ENCODE results near the gene CPSF4L.
A peak's percentile ranks its signal among the peaks of the same experiment; 100 is the strongest.

The CPSF4L gene

DNA sequence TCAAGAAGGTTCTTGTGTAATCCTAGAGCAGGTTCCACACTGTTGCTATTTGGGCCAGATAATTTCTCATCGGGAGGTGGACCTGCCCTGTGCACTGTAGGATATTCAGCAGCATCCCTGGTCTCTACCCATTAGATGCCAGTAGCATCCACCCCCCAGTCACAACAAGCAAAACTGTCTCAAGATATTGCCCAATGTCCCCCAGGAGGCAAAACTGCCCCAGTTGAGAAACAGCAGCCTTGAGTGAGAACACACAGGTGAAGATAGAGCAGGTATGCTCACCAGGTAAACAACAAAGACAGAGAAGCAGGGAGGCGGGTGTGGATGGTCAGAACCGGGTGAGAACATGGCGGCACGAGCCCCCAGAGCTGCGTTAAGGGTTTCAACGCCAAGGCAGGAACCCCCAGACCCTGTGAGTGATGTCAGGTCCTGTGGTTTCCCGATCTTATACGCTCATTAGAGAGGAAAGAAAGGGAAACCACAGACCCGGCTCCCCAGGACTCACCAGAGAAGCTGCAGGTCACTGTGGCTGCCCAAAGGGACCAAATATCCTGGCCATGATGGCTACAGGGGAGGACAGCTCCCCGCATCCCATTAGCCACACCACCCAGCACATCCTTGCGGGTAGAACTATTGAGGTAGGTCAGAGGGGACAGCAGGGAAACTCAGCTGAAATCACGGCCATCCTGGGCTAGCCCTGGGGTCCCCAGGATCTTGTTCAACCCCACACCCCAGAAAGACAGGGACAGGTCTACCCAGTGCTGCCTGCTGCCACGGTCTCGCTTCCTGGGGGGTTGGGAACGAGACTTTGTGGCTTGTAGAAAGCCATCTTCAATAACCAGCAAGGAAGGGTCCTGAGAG is 28.9 kb upstream of the CPSF4L start:
- FAIRE-seq (no peak), DNase-seq (ENCODE audit: insufficient read length, low spot score) (no peak)

GRCh38 chr17:73289549-73290254 is 28.0 kb upstream of the CPSF4L start:
- FAIRE-seq (no peak), DNase-seq (ENCODE audit: insufficient read length, low spot score) (no peak)

DNA sequence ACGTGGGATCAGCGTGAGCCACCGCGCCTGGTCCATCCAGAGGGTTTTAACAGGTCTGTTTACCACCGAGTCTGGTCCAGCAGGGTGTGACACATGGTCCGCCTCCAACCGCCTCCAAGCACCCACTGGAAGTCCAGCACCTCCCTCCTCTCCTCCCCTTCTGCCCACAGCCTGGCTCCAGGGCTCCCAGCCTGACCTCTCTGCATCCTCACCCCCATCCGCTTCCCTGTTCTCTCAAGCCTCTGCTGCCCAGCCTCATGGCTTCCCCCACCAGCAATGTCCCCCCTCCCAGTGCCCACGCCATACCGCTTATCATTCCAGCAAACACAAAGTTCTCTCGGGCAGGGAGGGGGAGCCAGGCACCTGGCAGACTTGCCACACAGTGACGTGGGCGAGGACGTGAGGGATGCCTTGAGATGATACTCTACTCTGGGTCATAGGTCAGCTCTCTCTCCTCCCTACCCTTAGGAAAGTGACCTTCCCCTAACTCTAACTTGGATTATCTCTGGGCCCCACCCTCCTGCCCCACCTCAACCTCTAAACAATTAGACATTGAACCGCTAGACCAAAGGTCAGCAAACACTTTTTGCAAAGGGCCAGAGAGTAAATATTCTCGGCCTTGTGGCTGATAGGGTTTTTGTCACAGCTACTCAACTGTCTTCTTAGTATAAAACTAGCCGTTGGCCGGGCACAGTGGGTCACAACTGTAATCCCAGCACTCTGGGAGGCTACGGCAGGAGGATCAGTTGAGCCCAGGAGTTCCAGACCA is 27.0 kb upstream of the CPSF4L start:
- DNase-seq (ENCODE audit: insufficient read length, low spot score) (no peak), FAIRE-seq (no peak)

DNA sequence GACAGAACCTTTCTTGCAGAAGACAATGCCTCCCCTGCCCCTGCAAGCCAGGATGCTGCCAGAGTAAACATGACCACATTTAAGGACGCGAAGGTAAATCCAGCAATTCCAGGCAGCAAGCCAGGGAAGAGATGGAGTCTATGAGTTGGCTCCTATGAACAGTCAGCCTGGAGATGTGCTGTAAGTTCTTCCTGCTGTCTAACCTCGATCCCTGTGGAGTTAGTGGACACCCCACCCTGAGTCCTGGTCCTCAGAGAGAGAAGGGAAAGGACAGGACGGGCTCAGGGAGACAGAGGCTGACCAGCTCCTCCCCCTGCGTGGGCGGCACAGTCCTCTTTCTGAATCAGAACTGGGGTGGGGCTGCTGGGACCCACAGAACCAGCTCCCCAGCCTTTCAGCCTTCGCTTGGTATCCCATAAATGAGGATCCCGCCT is 25.2 kb upstream of the CPSF4L start:
- DNase-seq (ENCODE audit: insufficient read length, low spot score): no peak
- FAIRE-seq: no peak

DNA sequence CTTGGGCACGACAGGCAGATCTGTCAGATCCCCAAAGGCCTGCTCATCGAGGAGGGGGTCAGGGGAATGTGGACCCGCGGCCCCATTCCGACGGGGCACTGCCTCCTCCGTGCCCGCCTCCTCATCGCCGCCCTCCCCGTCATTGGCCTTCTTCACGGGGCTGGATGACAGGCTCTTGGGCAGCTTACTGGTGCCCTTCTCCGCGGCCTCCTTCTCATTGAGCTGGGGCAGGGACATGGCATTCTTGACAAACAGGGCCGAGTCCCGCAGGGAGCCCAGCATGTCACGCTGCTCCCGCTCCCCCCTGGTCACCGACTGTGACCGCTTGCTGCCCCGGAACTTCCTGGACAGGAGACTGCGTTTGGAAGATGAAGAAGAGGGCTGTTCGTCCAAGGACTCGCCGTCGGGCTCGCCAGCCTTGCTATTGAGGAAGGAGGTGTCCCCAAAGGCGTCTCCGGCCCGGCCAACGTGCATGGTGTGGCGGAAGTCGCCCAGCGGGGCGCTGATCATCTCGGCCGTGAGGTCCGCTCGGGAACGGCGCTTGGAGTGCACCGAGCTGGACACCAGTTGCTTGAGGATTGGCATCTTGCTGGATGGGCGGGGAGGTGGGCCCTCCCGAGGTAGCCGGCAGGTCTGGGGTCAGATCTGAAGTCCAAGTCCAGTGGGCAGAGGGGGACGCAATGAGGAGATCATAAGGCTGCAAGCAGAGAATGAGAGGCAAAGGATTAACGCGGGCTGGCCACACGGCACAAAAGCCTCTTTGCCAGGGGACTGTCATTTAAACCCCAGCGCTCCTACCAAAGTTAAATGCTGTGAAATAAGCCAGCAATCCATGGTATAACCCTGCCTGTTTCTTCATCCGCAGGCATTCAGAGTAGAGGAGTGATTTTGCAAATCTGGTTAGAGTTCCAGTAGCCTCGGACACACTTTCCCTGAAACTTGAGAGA is 24.5 kb upstream of the CPSF4L start:
- DNase-seq (ENCODE audit: insufficient read length, low spot score): no peak

GRCh38 chr17:73285603-73285908 is 23.9 kb upstream of the CPSF4L start:
- DNase-seq (ENCODE audit: insufficient read length, low spot score) (no peak), FAIRE-seq (no peak)

More for the DNA sequence above, 24.5 kb upstream of the CPSF4L start:
- FAIRE-seq: no peak

DNA sequence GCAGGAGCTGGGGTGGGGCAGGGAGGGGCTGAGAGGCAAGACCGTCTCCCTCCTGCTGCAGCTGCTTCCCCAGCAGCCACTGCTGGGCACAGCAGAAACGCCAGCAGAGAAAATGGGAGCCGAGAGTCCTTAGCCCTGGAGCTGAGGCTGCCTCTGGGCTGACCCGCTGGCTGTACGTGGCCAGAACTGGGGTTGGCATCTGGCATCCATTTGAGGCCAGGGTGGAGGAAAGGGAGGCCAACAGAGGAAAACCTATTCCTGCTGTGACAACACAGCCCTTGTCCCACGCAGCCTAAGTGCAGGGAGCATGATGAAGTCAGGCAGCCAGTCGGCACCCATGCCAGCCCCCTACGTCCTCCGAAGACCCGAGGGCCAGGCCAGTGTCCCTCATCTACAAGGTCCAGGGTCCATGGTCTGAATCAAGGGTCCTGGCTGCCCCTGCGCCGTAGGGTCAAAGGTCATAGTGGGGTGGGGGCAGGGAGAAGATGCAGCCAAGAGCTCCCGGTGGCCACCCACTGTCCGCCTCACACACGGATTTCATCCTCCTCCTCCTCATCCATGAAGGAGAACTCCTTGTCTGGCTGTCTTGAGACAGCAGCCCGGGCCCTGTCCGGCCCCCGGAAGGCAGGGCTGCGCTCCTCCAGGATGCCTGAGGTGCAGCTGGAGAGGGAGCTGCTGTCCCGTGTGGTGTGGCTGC is 23.4 kb upstream of the CPSF4L start:
- DNase-seq (ENCODE audit: insufficient read length, low spot score) (no peak), FAIRE-seq (no peak)

DNA sequence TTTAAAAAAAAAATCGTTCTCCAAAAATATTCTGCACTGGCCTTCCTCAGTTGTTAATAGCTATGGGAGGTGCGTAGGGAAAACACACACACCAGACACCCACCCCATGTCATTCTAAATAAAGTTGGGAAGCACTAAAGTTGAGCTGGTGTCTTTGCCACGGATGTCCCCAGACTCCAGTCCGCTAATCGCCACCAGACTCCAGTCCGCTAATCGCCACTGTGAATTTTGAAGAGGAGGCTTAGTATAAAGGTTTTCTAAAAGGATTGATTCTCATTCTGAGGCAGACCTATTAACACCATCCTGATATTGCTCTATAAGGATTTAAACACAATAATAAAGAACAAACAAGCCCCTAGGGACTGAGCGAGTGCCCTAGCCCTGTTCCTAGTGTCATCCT is 22.7 kb upstream of the CPSF4L start:
- FAIRE-seq (no peak), DNase-seq (ENCODE audit: insufficient read length, low spot score) (no peak)

GRCh38 chr17:73283841-73284282 is 22.2 kb upstream of the CPSF4L start:
- FAIRE-seq (no peak), DNase-seq (ENCODE audit: insufficient read length, low spot score) (no peak)

DNA sequence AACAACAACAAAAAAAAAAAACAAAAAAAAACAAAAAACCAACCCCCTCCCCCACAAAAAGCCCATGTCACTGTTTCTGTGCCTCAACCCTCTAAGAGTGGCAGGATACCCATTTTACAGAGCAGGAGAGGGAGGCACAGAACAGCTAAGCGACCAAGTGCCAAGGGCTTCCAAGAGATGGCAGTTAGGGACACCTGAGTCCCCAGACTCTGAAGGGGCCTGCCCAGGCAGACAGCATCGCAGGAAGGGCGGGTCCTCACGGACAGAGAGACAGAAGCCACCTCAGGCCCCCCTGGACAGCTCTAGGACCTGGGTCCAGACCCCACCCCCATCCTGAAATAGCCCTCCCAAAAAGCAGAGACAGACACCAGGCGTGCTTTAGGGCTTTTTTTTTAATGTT is 21.6 kb upstream of the CPSF4L start:
- DNase-seq (ENCODE audit: insufficient read length, low spot score) (no peak), FAIRE-seq (no peak)

DNA sequence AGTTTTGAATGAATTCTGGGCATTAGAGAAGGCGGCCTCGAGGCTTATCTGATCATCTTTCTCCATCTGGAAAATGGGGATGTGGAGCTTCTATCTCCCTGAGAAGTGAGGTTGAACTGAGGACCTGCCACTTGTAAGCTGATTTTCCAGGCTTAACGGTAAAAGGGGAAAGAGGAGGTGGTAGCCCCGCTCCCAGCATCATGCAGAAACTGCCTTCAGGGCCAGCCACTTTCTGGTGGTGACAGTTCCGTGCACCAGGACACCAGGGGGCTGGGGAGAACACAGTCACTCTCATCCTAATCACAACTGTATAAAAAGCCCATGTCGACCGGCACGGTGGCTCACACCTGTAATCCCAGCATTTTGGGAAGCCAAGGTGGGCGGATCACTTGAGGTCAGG is 20.9 kb upstream of the CPSF4L start:
- no peak for FAIRE-seq
- DNase-seq (ENCODE audit: insufficient read length, low spot score): no peak

GRCh38 chr17:73281928-73282327 is 20.2 kb upstream of the CPSF4L start:
- DNase-seq (ENCODE audit: insufficient read length, low spot score) (peak; percentile 70), FAIRE-seq (no peak)

DNA sequence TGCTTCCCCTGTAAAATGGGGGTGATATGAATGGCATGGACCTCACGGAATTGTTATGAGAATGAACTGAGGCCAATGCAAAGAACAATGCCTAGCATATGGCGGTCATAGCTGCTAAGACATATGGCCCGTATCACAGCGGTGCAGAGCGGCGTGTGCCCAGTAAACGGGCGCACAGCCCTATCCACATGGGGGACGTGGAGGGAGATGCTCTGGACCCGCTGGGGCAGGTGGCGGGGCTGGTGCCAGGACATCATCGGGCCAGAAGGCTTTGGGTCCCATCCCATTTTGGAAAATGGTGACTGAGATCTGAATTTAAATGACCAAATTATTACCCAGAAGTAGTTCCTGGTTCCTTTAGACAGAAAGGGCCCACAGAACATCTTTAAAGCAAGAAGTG is 18.5 kb upstream of the CPSF4L start:
- FAIRE-seq (no peak), DNase-seq (ENCODE audit: insufficient read length, low spot score) (no peak)

- DNase-seq (ENCODE audit: insufficient read length, low spot score): no peak
- FAIRE-seq: no peak
Observed at GRCh38 chr17:73279704-73280103, 18.0 kb upstream of the CPSF4L start.

- DNase-seq (ENCODE audit: insufficient read length, low spot score) (no peak), FAIRE-seq (no peak)
Observed at GRCh38 chr17:73278465-73279453, 17.1 kb upstream of the CPSF4L start.

DNA sequence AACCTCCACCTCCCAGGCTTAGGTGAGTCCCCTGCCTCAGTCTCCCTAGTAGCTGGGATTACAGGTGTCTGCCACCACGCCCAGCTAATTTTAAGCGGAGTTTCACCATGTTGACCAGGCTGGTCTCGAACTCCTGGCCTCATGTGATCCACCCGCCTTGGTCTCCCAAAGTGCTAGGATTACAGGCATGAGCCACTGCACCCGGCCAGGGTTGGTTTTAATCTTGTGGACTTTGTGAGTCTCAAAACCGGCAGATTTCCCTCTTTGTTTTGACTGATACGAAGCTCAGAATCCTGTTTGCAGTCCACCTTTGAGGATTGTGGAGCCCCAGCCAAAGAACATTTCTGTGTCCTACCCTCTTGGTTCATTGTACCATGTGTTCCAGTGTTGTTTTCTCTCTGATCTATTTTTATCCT is 16.4 kb upstream of the CPSF4L start:
- FAIRE-seq (no peak), DNase-seq (ENCODE audit: insufficient read length, low spot score) (no peak)

DNA sequence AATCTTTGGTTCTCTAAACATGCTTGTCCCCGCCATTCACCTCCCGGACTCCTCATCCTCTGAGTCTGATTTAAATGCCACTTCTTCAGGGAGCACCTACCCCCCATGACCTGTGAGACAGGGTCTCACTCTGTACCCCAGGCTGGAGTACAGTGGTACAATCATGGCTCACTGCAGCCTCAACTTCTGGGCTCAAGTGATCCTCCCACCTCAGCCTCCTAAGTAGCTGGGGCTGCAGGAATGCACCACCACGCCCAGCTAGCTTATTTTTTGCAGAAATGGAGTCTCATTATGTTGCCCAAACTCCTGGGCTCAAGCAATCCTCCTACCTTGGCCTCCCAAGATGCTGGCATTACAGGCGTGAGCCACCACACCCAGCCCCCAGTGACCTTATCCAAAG is 12.8 kb upstream of the CPSF4L start:
- no peak for FAIRE-seq

GRCh38 chr17:73272906-73273218 is 11.2 kb upstream of the CPSF4L start:
- FAIRE-seq (no peak), DNase-seq (ENCODE audit: insufficient read length, low spot score) (no peak)

More for the DNA sequence above, 12.8 kb upstream of the CPSF4L start:
- DNase-seq (ENCODE audit: insufficient read length, low spot score): no peak

DNA sequence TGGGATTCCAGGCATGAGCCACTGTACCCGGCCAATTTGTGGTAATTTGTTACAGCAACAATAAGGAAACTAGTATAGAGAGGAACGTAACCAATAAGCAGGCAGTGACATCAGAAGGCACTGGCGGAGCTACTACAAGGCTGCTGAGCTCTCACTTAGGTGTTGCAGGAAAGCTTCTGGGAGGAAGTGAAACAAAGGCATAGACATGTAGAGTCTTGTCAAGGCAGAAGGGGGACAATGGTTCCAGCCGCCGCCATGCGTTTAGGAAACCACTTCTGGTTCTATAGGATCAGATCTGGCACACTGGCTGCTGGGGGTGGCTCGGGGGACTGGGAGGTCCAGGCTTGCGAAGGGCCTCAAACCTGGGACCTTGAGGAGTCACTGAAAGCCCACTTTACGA is 9.4 kb upstream of the CPSF4L start:
- FAIRE-seq: peak; percentile 88
- peak; percentile 72 for DNase-seq (ENCODE audit: insufficient read length, low spot score)

Measured in GM19239 (cell line).